Dendritic cell treated with granulocyte-macrophage colony-stimulating factor and Interleukin-4, amounts not matched to agents 40 ng/mL and 50 ng/mL, for 4 days (primary cell): ENCODE data around the gene PRM1.
A peak's percentile ranks its signal among the peaks of the same experiment; 100 is the strongest.

Experiments
- H3K27ac Mint-ChIP-seq: one replicate; pipeline ENCODE4 v1.8.0; 2022; ENCODE audit warnings: mild to moderate bottlenecking, mixed read lengths
- H3K27me3 Mint-ChIP-seq: one replicate; pipeline ENCODE4 v1.8.0; 2022; ENCODE audit warnings: mild to moderate bottlenecking, mixed read lengths
- H3K36me3 Mint-ChIP-seq: one replicate; pipeline ENCODE4 v1.8.0; 2022; ENCODE audit warnings: low read depth, mixed read lengths
- H3K4me1 Mint-ChIP-seq: one replicate; pipeline ENCODE4 v1.8.0; 2022; ENCODE audit warnings: low read depth, mixed read lengths
- H3K4me3 Mint-ChIP-seq: one replicate; pipeline ENCODE4 v1.8.0; 2022; ENCODE audit warnings: mild to moderate bottlenecking, moderate library complexity, mixed read lengths
- H3K9me3 Mint-ChIP-seq: one replicate; pipeline ENCODE4 v1.8.0; 2022; ENCODE audit warnings: mixed read lengths
- intact Hi-C: fragments of 100-400 bp; cut with micrococcal nuclease; formaldehyde crosslinking; loops from one replicate; pipeline ENCODE4 v1.15.0; 2022

The PRM1 gene

DNA sequence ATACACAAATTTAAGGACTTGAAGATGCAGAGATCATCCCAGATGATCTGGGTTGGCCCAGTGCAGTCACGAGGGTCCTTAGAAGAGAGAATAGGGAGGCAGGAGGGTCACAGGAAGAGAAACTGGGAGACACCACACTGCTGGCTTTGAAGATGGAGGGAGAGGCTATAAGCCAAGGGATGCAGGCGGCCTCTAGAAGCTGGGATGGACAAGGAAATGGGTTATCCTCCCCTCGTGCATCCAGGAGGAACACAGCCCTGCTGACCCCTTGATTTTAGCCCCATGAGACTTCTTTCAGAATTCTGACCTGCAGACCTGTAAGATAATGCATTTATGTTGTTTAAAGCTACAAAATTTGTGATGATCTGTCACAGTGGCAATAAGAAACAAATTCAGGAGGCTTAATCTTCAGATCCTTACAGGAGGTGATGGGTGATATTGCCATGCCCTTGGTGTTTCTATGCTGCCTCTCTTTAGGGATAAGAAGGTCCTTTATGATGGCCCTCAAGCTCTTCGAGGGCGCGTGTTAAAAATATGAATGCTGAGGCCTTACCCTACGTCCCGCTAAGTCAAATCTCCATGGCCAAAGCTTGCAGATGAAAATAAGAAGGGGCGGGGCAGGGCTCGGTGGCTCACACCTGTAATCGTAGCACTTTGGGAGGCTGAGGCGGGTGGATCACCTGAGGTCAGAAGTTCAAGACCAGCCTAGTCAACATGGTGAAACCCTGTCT is 3.4 kb downstream of the PRM1 start:
- no peak overlapping the region for H3K4me3 Mint-ChIP-seq
- H3K27me3 Mint-ChIP-seq = peaks cover 48% of the 10 kb centered on the region
- H3K9me3 Mint-ChIP-seq = no peaks in the 10 kb centered on the region
- intact Hi-C loops = no loop called here
- H3K36me3 Mint-ChIP-seq = no peaks in the 10 kb centered on the region
- H3K27ac Mint-ChIP-seq = no peak overlapping the region
- peaks cover 36% of the 10 kb centered on the region for H3K4me1 Mint-ChIP-seq

DNA sequence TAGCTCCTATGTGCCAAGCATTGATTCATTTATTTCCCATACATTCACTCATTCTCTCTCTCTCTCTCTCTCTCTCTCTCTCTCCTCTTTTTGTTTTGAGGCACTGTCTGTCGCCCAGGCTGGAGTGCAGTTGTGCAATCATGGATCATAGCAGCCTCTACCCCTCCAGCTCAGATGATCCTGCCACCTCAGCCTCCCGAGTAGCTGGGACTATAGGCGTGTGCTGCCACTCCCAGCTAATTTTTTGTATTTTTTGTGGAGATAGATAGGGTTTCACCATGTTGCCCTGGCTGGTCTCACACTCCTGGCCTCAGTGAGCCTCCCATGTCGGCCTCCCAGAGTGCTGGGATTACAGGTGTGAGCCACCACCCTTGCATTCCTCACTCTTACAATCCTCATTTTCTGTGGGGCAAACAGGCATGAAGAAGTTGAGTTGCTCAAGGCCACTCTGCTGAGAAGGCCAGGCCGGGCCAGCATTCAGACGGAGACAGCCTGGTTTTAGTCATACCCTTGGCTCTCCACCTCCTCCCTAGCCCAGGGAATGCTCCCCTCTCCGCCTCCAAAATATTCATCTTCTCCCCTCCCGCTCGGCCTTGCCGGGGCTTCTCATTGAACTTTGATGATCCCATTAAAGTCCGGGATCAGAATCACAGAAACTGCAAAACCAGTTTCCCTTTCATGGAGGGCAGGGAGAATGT is 4.1 kb downstream of the PRM1 start:
- Mint-ChIP-seq H3K4me3 (no peak overlapping the region), H3K4me1 (peaks cover 43% of the 10 kb centered on the region), H3K36me3 (no peaks in the 10 kb centered on the region), H3K9me3 (no peaks in the 10 kb centered on the region), H3K27ac (no peak overlapping the region), H3K27me3 (peaks cover 45% of the 10 kb centered on the region)
- intact Hi-C loops = no loop called here

- Mint-ChIP-seq H3K36me3 (no peaks in the 10 kb centered on the region), H3K4me3 (no peak within 1 kb of the TSS), H3K27ac (peak within 1 kb of the TSS; percentile 23), H3K4me1 (peaks cover 50% of the 10 kb centered on the region), H3K27me3 (peaks cover 45% of the 10 kb centered on the region), H3K9me3 (no peaks in the 10 kb centered on the region)
- intact Hi-C loops = no loop called here
Observed at GRCh38 chr16:11276143-11276895, 4.8 kb downstream of the PRM1 start, which contains the start of gene PRM2. TSS of gene PRM2 (minus strand) at chr16:11276480. CDS start at chr16:11276370, 110 bp downstream.

- Mint-ChIP-seq H3K36me3 (no peaks in the 10 kb centered on the region), H3K4me1 (peaks cover 54% of the 10 kb centered on the region), H3K27ac (peak overlapping the region; percentile 39), H3K9me3 (no peaks in the 10 kb centered on the region), H3K4me3 (no peak overlapping the region), H3K27me3 (peaks cover 42% of the 10 kb centered on the region)
- intact Hi-C loops = no loop called here
Observed at GRCh38 chr16:11274964-11275363, 6.2 kb downstream of the PRM1 start.

GRCh38 chr16:11273721-11274324 is 7.3 kb downstream of the PRM1 start:
- H3K4me3 Mint-ChIP-seq = no peak overlapping the region
- H3K27ac Mint-ChIP-seq = peak overlapping the region; percentile 87
- no peaks in the 10 kb centered on the region for H3K36me3 Mint-ChIP-seq
- H3K27me3 Mint-ChIP-seq = peaks cover 42% of the 10 kb centered on the region
- no peaks in the 10 kb centered on the region for H3K9me3 Mint-ChIP-seq
- peaks cover 49% of the 10 kb centered on the region for H3K4me1 Mint-ChIP-seq
- intact Hi-C loops = no loop called here

DNA sequence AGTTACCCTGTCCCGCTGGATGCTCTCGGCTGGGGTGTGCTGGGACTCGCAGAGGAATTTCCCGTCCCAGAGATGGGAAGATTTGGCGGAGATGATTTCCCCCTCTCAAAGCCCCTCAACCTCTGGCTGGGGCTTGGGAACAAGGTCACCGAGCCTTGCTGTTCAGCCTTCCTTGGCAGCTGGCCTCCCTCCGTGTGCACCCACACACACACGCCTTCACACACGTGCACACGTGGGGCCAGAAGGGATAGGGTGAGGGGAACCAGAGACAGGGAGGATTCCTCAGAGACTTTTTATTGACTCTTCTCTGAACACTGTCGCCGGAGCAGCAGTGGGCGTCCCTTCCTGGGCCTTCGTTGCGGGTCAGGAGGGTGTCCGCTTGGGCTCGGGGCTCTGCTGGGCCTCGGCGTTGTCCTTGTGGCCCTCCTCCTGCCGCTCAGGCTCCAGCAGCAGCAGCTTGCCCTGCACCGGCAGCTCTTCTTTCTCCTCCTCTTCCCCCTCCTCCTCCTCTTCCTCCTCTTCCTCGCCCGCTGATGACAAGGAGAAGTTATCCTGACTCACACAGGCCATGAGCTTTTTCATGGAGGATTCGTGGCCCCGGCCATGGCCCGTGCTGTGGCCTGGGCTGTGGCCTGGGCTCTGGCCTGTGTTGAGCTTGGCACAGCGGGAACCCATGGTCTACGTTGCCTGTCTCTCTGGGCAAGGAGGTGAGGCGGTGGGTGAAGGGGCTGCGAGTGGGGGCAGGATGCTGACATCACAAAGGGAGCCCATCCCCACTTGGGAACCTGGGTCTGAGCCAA is 8.0 kb downstream of the PRM1 start, which contains the start of gene PRM3:
PRM3 (minus strand) TSS at position 709 of the 800 bp plus-strand sequence; CDS start at position 675, 34 bp downstream.
- Mint-ChIP-seq H3K9me3 (no peaks in the 10 kb centered on the region), H3K4me1 (peaks cover 45% of the 10 kb centered on the region), H3K4me3 (no peak within 1 kb of the TSS), H3K27ac (peak within 1 kb of the TSS; percentile 87), H3K27me3 (peaks cover 48% of the 10 kb centered on the region), H3K36me3 (no peaks in the 10 kb centered on the region)
- intact Hi-C loops = no loop called here

- H3K27ac Mint-ChIP-seq = peak overlapping the region; percentile 87
- H3K36me3 Mint-ChIP-seq = no peaks in the 10 kb centered on the region
- H3K4me3 Mint-ChIP-seq = no peak overlapping the region
- H3K9me3 Mint-ChIP-seq = no peaks in the 10 kb centered on the region
- peaks cover 45% of the 10 kb centered on the region for H3K4me1 Mint-ChIP-seq
- peaks cover 49% of the 10 kb centered on the region for H3K27me3 Mint-ChIP-seq
- intact Hi-C loops = no loop called here
Observed at GRCh38 chr16:11272484-11272883, 8.6 kb downstream of the PRM1 start.

- Mint-ChIP-seq H3K36me3 (no peaks in the 10 kb centered on the region), H3K9me3 (no peaks in the 10 kb centered on the region), H3K27me3 (peaks cover 46% of the 10 kb centered on the region), H3K4me3 (no peak overlapping the region), H3K27ac (peak overlapping the region; percentile 87), H3K4me1 (peaks cover 40% of the 10 kb centered on the region)
- intact Hi-C loops = no loop called here
Observed at GRCh38 chr16:11271610-11272009, 9.5 kb downstream of the PRM1 start.

- H3K27me3 Mint-ChIP-seq = peaks cover 40% of the 10 kb centered on the region
- no peaks in the 10 kb centered on the region for H3K36me3 Mint-ChIP-seq
- H3K4me1 Mint-ChIP-seq = peaks cover 42% of the 10 kb centered on the region
- intact Hi-C loops = no loop called here
- no peak overlapping the region for H3K4me3 Mint-ChIP-seq
- no peaks in the 10 kb centered on the region for H3K9me3 Mint-ChIP-seq
- H3K27ac Mint-ChIP-seq = peak overlapping the region; percentile 24
Observed at GRCh38 chr16:11270602-11271162, 10.4 kb downstream of the PRM1 start.

DNA sequence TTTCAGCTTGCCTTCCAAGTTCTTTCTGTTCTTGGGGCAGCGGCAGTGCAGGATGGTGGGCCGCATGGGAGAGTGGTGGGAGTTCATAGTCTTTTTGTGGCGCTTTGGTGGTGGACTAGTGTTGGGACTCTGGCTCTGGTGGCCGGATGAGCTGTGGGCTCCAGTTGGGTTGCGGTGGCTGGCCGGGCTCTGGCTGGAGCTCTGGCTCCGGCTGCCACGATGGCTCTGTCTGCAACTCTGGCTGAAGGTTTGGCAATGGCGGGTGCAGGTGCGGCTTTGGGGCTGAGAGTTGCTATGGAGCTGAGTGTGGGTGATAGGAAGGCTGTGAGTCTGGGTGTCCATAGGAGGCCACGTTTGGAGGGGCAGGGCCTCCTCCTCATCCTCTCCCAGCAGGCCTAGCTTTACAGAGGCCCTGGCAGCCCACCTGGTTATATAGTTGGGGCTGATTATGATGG is 12.2 kb downstream of the PRM1 start, which contains the start of gene TNP2:
TNP2 (minus strand) TSS at position 405 of the 455 bp plus-strand sequence; CDS start at position 342, 63 bp downstream.
- peaks cover 30% of the 10 kb centered on the region for H3K27me3 Mint-ChIP-seq
- H3K4me1 Mint-ChIP-seq = peaks cover 57% of the 10 kb centered on the region
- H3K27ac Mint-ChIP-seq = peak within 1 kb of the TSS; percentile 24
- H3K36me3 Mint-ChIP-seq = no peaks in the 10 kb centered on the region
- H3K9me3 Mint-ChIP-seq = no peaks in the 10 kb centered on the region
- no peak within 1 kb of the TSS for H3K4me3 Mint-ChIP-seq
- intact Hi-C loops = no loop called here

DNA sequence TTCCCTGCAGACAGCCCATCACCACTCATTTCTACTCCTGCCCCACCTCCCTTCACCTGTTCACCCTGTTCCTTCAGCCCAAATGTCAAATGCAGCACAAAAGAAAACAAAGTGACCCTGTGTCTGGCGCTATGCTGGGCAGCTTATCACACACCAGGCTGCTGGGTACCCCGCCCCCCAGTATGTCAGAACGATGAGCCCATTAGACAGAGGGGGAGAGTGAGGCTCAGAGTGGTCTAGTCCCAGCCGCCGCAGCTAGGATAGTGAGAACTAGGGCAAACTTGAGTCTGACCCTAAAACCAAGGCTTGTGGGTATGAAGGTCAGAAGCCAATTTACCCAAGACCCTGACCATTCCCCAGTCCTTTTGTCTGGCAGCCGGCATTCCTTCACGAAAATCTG is 16.0 kb downstream of the PRM1 start:
- Mint-ChIP-seq H3K27ac (peak overlapping the region; percentile 64), H3K36me3 (no peaks in the 10 kb centered on the region), H3K4me3 (no peak overlapping the region), H3K9me3 (no peaks in the 10 kb centered on the region), H3K4me1 (peaks cover 42% of the 10 kb centered on the region), H3K27me3 (peaks cover 36% of the 10 kb centered on the region)
- intact Hi-C loops = no loop called here

DNA sequence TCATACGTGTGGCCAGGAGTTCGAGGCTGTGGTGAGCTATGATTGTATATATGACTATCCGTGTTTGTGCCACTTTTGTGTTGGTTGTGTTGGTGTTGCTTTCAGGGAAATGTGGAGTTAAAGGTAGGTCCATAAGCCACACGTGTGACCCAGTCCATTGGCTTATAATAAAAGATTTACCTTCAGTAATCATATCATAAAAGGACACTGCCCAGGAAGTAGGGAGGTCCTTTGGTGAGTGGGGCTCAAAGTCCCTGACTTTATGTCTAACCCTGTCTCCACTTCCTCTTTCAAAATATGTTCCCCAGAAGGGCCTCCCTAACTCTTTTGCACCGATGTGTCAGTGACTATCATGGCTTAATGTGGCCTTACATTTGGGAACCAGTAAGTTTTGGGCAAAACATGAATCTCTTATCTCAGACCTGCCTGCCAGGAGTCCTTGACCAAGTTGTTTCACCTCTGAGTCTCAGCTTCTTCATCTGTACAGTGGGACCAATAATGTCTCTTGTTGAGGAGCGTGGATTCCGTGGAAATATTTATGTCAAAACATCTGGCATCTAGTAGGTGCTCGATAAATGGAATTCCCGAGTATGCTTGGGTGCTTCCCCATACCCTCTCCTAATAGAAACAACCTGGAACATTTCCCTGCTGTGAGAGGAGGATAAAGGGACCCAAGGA is 16.8 kb downstream of the PRM1 start:
- Mint-ChIP-seq H3K36me3 (no peaks in the 10 kb centered on the region), H3K4me1 (peaks cover 41% of the 10 kb centered on the region), H3K27ac (peak overlapping the region; percentile 47), H3K27me3 (peaks cover 40% of the 10 kb centered on the region), H3K4me3 (no peak overlapping the region), H3K9me3 (no peaks in the 10 kb centered on the region)
- intact Hi-C loops = no loop called here
